Nephron (organoid): Measurements from ENCODE around the gene AFF3.
A peak's percentile ranks its signal among the peaks of the same experiment; 100 is the strongest.

Experiments used
- H3K27ac Mint-ChIP-seq, 3 experiments: 2 replicates each; pipeline ENCODE4 v1.8.0; 2020; ENCODE audit warnings: mixed read lengths in 3 of 3, mild to moderate bottlenecking in 2 of 3, moderate library complexity in 1 of 3
- H3K27me3 Mint-ChIP-seq: 2 replicates; pipeline ENCODE4 v1.8.0; 2021; ENCODE audit warnings: low read depth, mild to moderate bottlenecking, moderate library complexity, mixed read lengths
- H3K36me3 Mint-ChIP-seq: 2 replicates; pipeline ENCODE4 v1.8.0; 2020; ENCODE audit warnings: low read depth, mixed read lengths
- H3K4me1 Mint-ChIP-seq: 2 replicates; pipeline ENCODE4 v1.8.0; 2020; ENCODE audit warnings: mixed read lengths
- H3K4me3 Mint-ChIP-seq, 3 experiments: 2 replicates each; pipeline ENCODE4 v1.8.0; 2020; ENCODE audit warnings: mild to moderate bottlenecking in 3 of 3, mixed read lengths in 3 of 3, moderate library complexity in 2 of 3
- H3K9me3 Mint-ChIP-seq: 2 replicates; pipeline ENCODE4 v1.8.0; 2020; ENCODE audit warnings: mixed read lengths
- TF ChIP-seq, protein P1 (sequence below), 3 experiments: fragments of 200-600 bp; sonication (generic); IDR thresholded peaks; one replicate each; pipeline ENCODE4 v1.5.0; 2021; ENCODE audit warnings: antibody characterized with exemption in 3 of 3; ENCODE audit not compliant: unreplicated experiment in 3 of 3

AFF3 gene

DNA sequence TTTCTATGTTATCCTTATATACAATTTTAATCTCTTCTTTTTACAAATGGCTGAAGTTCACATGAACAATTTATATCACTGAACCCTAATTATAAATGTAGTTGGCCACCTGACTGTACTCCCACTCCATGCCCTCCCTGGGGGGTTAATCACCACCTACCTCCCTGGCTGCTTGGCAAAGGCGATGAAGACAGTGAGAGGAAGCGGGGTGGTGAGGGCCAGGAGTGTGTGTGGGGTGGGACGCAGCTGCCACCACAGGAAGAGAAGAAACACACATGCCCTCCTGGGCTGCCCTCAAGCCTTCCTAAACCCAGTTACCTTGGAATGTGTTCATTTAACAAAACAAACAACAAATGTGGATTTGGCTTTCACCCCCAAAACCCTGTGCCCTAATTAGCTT is 565.6 kb downstream of the AFF3 start:
- H3K4me3 Mint-ChIP-seq: no peak overlapping the region
- peaks cover 60% of the 10 kb centered on the region for H3K36me3 Mint-ChIP-seq
- H3K4me1 Mint-ChIP-seq: peaks cover 29% of the 10 kb centered on the region
- no peaks in the 10 kb centered on the region for H3K27me3 Mint-ChIP-seq
- H3K9me3 Mint-ChIP-seq: no peaks in the 10 kb centered on the region
- TF ChIP-seq, protein P1, sequence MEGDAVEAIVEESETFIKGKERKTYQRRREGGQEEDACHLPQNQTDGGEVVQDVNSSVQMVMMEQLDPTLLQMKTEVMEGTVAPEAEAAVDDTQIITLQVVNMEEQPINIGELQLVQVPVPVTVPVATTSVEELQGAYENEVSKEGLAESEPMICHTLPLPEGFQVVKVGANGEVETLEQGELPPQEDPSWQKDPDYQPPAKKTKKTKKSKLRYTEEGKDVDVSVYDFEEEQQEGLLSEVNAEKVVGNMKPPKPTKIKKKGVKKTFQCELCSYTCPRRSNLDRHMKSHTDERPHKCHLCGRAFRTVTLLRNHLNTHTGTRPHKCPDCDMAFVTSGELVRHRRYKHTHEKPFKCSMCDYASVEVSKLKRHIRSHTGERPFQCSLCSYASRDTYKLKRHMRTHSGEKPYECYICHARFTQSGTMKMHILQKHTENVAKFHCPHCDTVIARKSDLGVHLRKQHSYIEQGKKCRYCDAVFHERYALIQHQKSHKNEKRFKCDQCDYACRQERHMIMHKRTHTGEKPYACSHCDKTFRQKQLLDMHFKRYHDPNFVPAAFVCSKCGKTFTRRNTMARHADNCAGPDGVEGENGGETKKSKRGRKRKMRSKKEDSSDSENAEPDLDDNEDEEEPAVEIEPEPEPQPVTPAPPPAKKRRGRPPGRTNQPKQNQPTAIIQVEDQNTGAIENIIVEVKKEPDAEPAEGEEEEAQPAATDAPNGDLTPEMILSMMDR (IDR thresholded peaks at IDR 0.05; ENCODE audit: unreplicated experiment in 3 of 3): no peak
- no peak overlapping the region for H3K27ac Mint-ChIP-seq

GRCh38 chr2:99573634-99574251 is 568.6 kb downstream of the AFF3 start:
- Mint-ChIP-seq H3K4me3 (no peak overlapping the region), H3K27ac (peak overlapping the region; percentile 47 to 73 (median 69)), H3K4me1 (peaks cover 34% of the 10 kb centered on the region), H3K9me3 (no peaks in the 10 kb centered on the region), H3K27me3 (no peaks in the 10 kb centered on the region), H3K36me3 (peaks cover 67% of the 10 kb centered on the region)
- TF ChIP-seq, protein P1 (IDR thresholded peaks at IDR 0.05; ENCODE audit: unreplicated experiment in 3 of 3): no peak

- no peak overlapping the region for H3K4me3 Mint-ChIP-seq
- H3K9me3 Mint-ChIP-seq: no peaks in the 10 kb centered on the region
- TF ChIP-seq, protein P1 (IDR thresholded peaks at IDR 0.05; ENCODE audit: unreplicated experiment in 3 of 3): no peak
- H3K27me3 Mint-ChIP-seq: no peaks in the 10 kb centered on the region
- peaks cover 34% of the 10 kb centered on the region for H3K4me1 Mint-ChIP-seq
- H3K27ac Mint-ChIP-seq: peak overlapping the region; percentile 47 to 73 (median 69)
- H3K36me3 Mint-ChIP-seq: peaks cover 67% of the 10 kb centered on the region
Measured at GRCh38 chr2:99572373-99573164, 569.8 kb downstream of the AFF3 start.

GRCh38 chr2:99571954-99572353 is 570.4 kb downstream of the AFF3 start:
- peak overlapping the region in 2 of 3 experiments; percentile 47 to 69 for H3K27ac Mint-ChIP-seq
- TF ChIP-seq, protein P1 (IDR thresholded peaks at IDR 0.05; ENCODE audit: unreplicated experiment in 3 of 3): no peak
- no peaks in the 10 kb centered on the region for H3K27me3 Mint-ChIP-seq
- H3K4me3 Mint-ChIP-seq: no peak overlapping the region
- no peaks in the 10 kb centered on the region for H3K9me3 Mint-ChIP-seq
- peaks cover 66% of the 10 kb centered on the region for H3K36me3 Mint-ChIP-seq
- peaks cover 34% of the 10 kb centered on the region for H3K4me1 Mint-ChIP-seq

DNA sequence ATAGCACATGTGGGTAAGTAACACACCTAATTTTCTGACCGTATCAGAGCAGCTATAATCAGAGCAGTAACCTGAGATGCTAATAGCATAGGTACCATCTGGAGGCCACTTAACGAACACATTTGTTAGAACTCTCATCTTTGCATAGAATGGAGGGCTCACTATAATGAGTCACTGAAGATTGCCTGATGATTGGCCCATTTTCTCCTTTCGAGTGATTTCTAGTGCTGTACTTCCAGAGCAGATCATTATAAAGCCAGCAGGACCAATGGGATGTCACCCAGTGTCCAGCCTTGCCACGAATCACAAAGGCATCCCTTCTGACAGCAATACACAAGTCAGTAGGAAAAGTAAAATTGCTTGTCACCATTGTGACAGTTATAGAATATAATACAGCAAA is 570.9 kb downstream of the AFF3 start:
- no peaks in the 10 kb centered on the region for H3K9me3 Mint-ChIP-seq
- peaks cover 34% of the 10 kb centered on the region for H3K4me1 Mint-ChIP-seq
- no peaks in the 10 kb centered on the region for H3K27me3 Mint-ChIP-seq
- H3K36me3 Mint-ChIP-seq: peaks cover 64% of the 10 kb centered on the region
- TF ChIP-seq, protein P1 (IDR thresholded peaks at IDR 0.05; ENCODE audit: unreplicated experiment in 3 of 3): no peak
- H3K27ac Mint-ChIP-seq: peak overlapping the region in 1 of 3 experiments; percentile 69
- no peak overlapping the region for H3K4me3 Mint-ChIP-seq
